HEK293T (cell line): ENCODE data around the gene RNF148.
"Not testable (repeated sequence)": the region's sequence is repeated elsewhere in the genome, so short reads cannot be mapped to it uniquely, and the experiment has no call there.

Experiments used
- CTCF ChIA-PET: fragments of 350-600 bp; formaldehyde crosslinking; extraction: SDS; loops from one replicate; lab custom pipeline; 2021; ENCODE audit warnings: antibody characterized with exemption, inconsistent platforms; lab: Yijun Ruan, JAX
- POLR2A ChIA-PET: fragments of 350-600 bp; formaldehyde crosslinking; extraction: SDS; loops from one replicate; lab custom pipeline; 2020; ENCODE audit warnings: antibody characterized with exemption, inconsistent platforms; lab: Yijun Ruan, JAX
- DNase-seq: peaks from one replicate; pipeline ENCODE4 v3.0.0; 2012; ENCODE audit warnings: mixed read lengths; ENCODE audit errors: extremely low spot score
- ARNT ChIP-seq: fragments of 450-650 bp; IDR thresholded peaks from 2 replicates; pipeline ENCODE4 v1.6.1; 2017; ENCODE audit warnings: mild to moderate bottlenecking
- BHLHE40 ChIP-seq: fragments of 450-650 bp; IDR thresholded peaks from 2 replicates; pipeline ENCODE4 v1.6.1; 2016; ENCODE audit warnings: mild to moderate bottlenecking, moderate library complexity, borderline replicate concordance
- CTBP1 ChIP-seq: fragments of 450-650 bp; IDR thresholded peaks from 2 replicates; pipeline ENCODE4 v1.6.1; 2016; ENCODE audit warnings: borderline replicate concordance
- ELF4 ChIP-seq: fragments of 450-650 bp; IDR thresholded peaks from 2 replicates; pipeline ENCODE4 v1.6.1; 2017; ENCODE audit warnings: antibody characterized with exemption
- FOXA1 ChIP-seq: fragments of 450-650 bp; IDR thresholded peaks from 2 replicates; pipeline ENCODE4 v1.6.1; 2016; ENCODE audit warnings: mild to moderate bottlenecking
- FOXK2 ChIP-seq: fragments of 450-650 bp; IDR thresholded peaks from 2 replicates; pipeline ENCODE4 v1.6.1; 2016; ENCODE audit warnings: mild to moderate bottlenecking
- FOXM1 ChIP-seq: fragments of 450-650 bp; IDR thresholded peaks from 2 replicates; pipeline ENCODE4 v1.6.1; 2017; ENCODE audit warnings: mild to moderate bottlenecking, borderline replicate concordance
- HDGF ChIP-seq: fragments of 450-650 bp; IDR thresholded peaks from 2 replicates; pipeline ENCODE4 v1.6.1; 2017; ENCODE audit warnings: antibody characterized with exemption, borderline replicate concordance
- L3MBTL2 ChIP-seq: fragments of 450-650 bp; conservative IDR thresholded peaks from 2 replicates; pipeline ENCODE4 v1.6.1; 2016; ENCODE audit warnings: mild to moderate bottlenecking
- LEF1 ChIP-seq: fragments of 450-650 bp; IDR thresholded peaks from 2 replicates; pipeline ENCODE4 v1.6.1; 2017; ENCODE audit warnings: mild to moderate bottlenecking, borderline replicate concordance
- NFRKB ChIP-seq: fragments of 450-650 bp; IDR thresholded peaks from 2 replicates; pipeline ENCODE4 v1.6.1; 2016; ENCODE audit warnings: mild to moderate bottlenecking, moderate library complexity
- PKNOX1 ChIP-seq: fragments of 450-650 bp; IDR thresholded peaks from 2 replicates; pipeline ENCODE4 v1.6.1; 2016
- SP1 ChIP-seq: fragments of 450-650 bp; IDR thresholded peaks from 2 replicates; pipeline ENCODE4 v1.6.1; 2017
- SUZ12 ChIP-seq: fragments of 450-650 bp; IDR thresholded peaks from 2 replicates; pipeline ENCODE4 v1.6.1; 2016; ENCODE audit warnings: mild to moderate bottlenecking
- TARDBP ChIP-seq: fragments of 450-650 bp; IDR thresholded peaks from 2 replicates; pipeline ENCODE4 v1.6.1; 2016
- ZNF384 ChIP-seq: fragments of 450-650 bp; IDR thresholded peaks from 2 replicates; pipeline ENCODE4 v1.6.1; 2016

RNF148 gene

GRCh38 chr7:122679813-122680212, 22.9 kb downstream of the RNF148 start:
- CTCF ChIA-PET = no interaction called here
- POLR2A ChIA-PET = no interaction called here
- TF ChIP-seq FOXK2 (no peak), FOXA1 (no peak), L3MBTL2 (no peak), BHLHE40 (no peak), HDGF (no peak), LEF1 (no peak), NFRKB (no peak)
- DNase-seq = no peak

- DNase-seq, POLR2A ChIA-PET, CTCF ChIA-PET: not testable (repeated sequence)
Measured at GRCh38 chr7:122679269-122679709, 23.4 kb downstream of the RNF148 start.

GRCh38 chr7:122677149-122677548, 25.6 kb downstream of the RNF148 start:
- CTCF ChIA-PET = interaction anchor here (0.6 kb wide), 1 partner anchor 45 kb away, joined by 3 read pairs; no protein-coding TSS in a partner anchor
- no peak for DNase-seq
- TF ChIP-seq CTBP1 = no peak
- no peak for TF ChIP-seq ELF4
- no peak for TF ChIP-seq NFRKB
- TF ChIP-seq PKNOX1 = no peak
- TF ChIP-seq SUZ12 = no peak
- TF ChIP-seq FOXK2 = no peak
- no peak for TF ChIP-seq FOXA1
- POLR2A ChIA-PET = no interaction called here

GRCh38 chr7:122676466-122676865, 26.3 kb downstream of the RNF148 start:
- POLR2A ChIA-PET = no interaction called here
- DNase-seq = no peak
- no peak for TF ChIP-seq TARDBP
- TF ChIP-seq FOXA1 = no peak
- TF ChIP-seq FOXK2 = no peak
- no peak for TF ChIP-seq LEF1
- TF ChIP-seq SP1 = no peak
- no peak for TF ChIP-seq ELF4
- no peak for TF ChIP-seq L3MBTL2
- TF ChIP-seq BHLHE40 = no peak
- TF ChIP-seq NFRKB = no peak
- TF ChIP-seq HDGF = no peak
- TF ChIP-seq ZNF384 = no peak
- no peak for TF ChIP-seq ARNT
- no peak for TF ChIP-seq CTBP1
- no peak for TF ChIP-seq PKNOX1
- no peak for TF ChIP-seq FOXM1
- no peak for TF ChIP-seq SUZ12
- CTCF ChIA-PET = no interaction called here

- CTCF ChIA-PET = no interaction called here
- no peak for TF ChIP-seq TARDBP
- TF ChIP-seq L3MBTL2 = no peak
- TF ChIP-seq BHLHE40 = no peak
- no peak for TF ChIP-seq HDGF
- TF ChIP-seq FOXM1 = no peak
- no peak for TF ChIP-seq SUZ12
- TF ChIP-seq NFRKB = no peak
- no peak for TF ChIP-seq FOXA1
- TF ChIP-seq ELF4 = no peak
- TF ChIP-seq SP1 = no peak
- no peak for TF ChIP-seq ZNF384
- no peak for TF ChIP-seq PKNOX1
- no peak for TF ChIP-seq CTBP1
- TF ChIP-seq LEF1 = no peak
- no peak for TF ChIP-seq FOXK2
- TF ChIP-seq ARNT = no peak
- POLR2A ChIA-PET = no interaction called here
- DNase-seq = no peak
Measured at GRCh38 chr7:122675621-122676020, 27.1 kb downstream of the RNF148 start.

- DNase-seq = no peak
- CTCF ChIA-PET = no interaction called here
- TF ChIP-seq FOXM1 = no peak
- TF ChIP-seq BHLHE40 = no peak
- no peak for TF ChIP-seq NFRKB
- no peak for TF ChIP-seq CTBP1
- TF ChIP-seq SUZ12 = no peak
- no peak for TF ChIP-seq SP1
- no peak for TF ChIP-seq LEF1
- TF ChIP-seq ARNT = no peak
- POLR2A ChIA-PET = no interaction called here
Measured at GRCh38 chr7:122675011-122675410, 27.7 kb downstream of the RNF148 start.

- POLR2A ChIA-PET = no interaction called here
- no peak for TF ChIP-seq FOXM1
- TF ChIP-seq NFRKB = no peak
- TF ChIP-seq TARDBP = no peak
- TF ChIP-seq SP1 = no peak
- TF ChIP-seq FOXA1 = no peak
- no peak for TF ChIP-seq BHLHE40
- TF ChIP-seq ZNF384 = no peak
- TF ChIP-seq FOXK2 = no peak
- TF ChIP-seq HDGF = no peak
- TF ChIP-seq L3MBTL2 = no peak
- TF ChIP-seq ARNT = no peak
- no peak for TF ChIP-seq LEF1
- TF ChIP-seq PKNOX1 = no peak
- TF ChIP-seq CTBP1 = no peak
- TF ChIP-seq ELF4 = no peak
- TF ChIP-seq SUZ12 = no peak
- CTCF ChIA-PET = no interaction called here
- no peak for DNase-seq
Measured at GRCh38 chr7:122674502-122674901, 28.2 kb downstream of the RNF148 start.
